CD4-positive, alpha-beta T cell treated with Interleukin-4 for 1 hour (primary cell): ENCODE data around the gene FLT4.

Experiments
- DNase-seq, 2 donors: peaks; one replicate each; pipeline ENCODE4 v3.0.0-alpha.2; 2020 to 2022

FLT4 gene

GRCh38 chr5:180586870-180587269 lies 62.5 kb downstream of the FLT4 start:
- no peak for DNase-seq

- DNase-seq: no peak
Measured at GRCh38 chr5:180586204-180586603, 63.2 kb downstream of the FLT4 start.

- DNase-seq: no peak
Measured at GRCh38 chr5:180583738-180584137, 65.7 kb downstream of the FLT4 start.

- no peak for DNase-seq
Measured at GRCh38 chr5:180580681-180581080, 68.7 kb downstream of the FLT4 start.

GRCh38 chr5:180575571-180575970 lies 73.8 kb downstream of the FLT4 start:
- no peak for DNase-seq

GRCh38 chr5:180568914-180569313 lies 80.5 kb downstream of the FLT4 start:
- no peak for DNase-seq

- no peak for DNase-seq
Measured at GRCh38 chr5:180563994-180564393, 85.4 kb downstream of the FLT4 start.

- DNase-seq: no peak
Measured at GRCh38 chr5:180558232-180558631, 91.2 kb downstream of the FLT4 start.

GRCh38 chr5:180557217-180557809 lies 92.1 kb downstream of the FLT4 start:
- DNase-seq: no peak

GRCh38 chr5:180555168-180555921 lies 94.1 kb downstream of the FLT4 start:
- DNase-seq: no peak

- no peak for DNase-seq
Measured at GRCh38 chr5:180553530-180553929, 95.9 kb downstream of the FLT4 start.
